COLO668 (cell line): Measurements from ENCODE around the gene QRICH2.
"Not testable (repeated sequence)": the region's sequence is repeated elsewhere in the genome, so short reads cannot be mapped to it uniquely, and the experiment has no call there.

Source experiments
- DNase-seq: peaks from one replicate; lab custom pipeline; 2025; ENCODE audit not compliant: unreplicated experiment; lab: John Stamatoyannopoulos, UW

The QRICH2 gene

GRCh38 chr17:76225373-76226086 lies 82.5 kb downstream of the QRICH2 start:
- not testable (repeated sequence) for DNase-seq
